ENCODE measurements around the gene EGR1. TPM values are rescaled to one million over a fixed set of nuclear protein-coding genes. Genes with fewer than 3 reads are reported as not detected.
"Not testable (repeated sequence)": the region's sequence is repeated elsewhere in the genome, so short reads cannot be mapped to it uniquely, and the experiment has no call there.

The EGR1 gene
- total RNA-seq, 1 donor from 2014 or later = 12.1 TPM

DNA sequence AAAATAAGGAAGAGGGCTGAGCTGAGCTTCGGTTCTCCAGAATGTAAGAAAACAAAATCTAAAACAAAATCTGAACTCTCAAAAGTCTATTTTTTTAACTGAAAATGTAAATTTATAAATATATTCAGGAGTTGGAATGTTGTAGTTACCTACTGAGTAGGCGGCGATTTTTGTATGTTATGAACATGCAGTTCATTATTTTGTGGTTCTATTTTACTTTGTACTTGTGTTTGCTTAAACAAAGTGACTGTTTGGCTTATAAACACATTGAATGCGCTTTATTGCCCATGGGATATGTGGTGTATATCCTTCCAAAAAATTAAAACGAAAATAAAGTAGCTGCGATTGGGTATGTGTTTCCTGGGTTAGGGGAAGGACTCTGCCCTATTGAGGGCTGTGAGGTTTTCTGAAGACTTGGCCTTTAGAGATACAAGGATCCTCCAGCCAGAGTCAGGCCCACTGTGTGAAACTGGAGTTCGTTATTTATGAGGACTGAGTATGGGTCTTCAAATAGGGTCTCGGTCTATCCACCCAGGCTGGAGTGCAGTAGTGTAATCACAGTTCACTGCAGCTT is 3.8 kb downstream of the EGR1 start:
- DNase-seq (ENCODE audit: low spot score) = no peak
- no peak for ATAC-seq

DNA sequence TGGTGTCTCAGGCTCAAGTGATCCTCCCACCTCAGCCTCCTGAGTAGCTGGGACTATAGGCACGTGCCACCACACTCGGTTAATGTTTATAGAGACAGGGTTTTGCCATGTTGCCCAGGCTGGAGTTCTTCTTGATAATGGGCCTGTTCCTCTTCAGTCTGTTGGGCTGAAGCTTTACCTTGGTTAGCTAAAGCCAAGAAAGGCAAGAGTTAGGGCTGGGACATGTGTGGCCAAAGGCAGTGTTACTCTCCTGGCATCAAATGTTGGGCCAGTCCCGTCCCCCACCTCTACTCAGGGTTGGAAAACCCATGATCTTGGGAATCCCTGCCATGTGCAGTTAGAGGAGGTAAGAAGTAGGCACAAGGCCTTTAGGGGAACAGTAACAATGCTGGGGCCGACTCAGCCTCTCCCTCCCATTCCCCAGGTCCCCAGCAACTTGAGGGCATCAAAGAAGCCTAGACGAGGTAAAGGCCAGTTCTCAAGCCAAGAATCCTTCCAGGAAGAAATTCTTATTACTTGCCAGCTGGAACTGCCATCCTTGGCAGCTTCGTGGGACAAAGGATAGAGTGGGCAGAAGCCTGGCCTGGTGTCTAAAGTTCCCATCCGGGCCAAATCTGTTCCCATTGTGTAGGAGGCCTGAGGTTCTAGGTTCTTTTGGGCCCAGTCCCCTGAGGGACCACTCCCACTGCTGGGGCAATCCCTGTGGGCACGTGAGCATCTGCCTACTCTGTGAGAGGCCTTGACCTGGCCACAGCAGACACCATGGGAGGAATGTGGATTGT is 4.5 kb downstream of the EGR1 start:
- no peak for ATAC-seq
- no peak for DNase-seq (ENCODE audit: low spot score)

DNA sequence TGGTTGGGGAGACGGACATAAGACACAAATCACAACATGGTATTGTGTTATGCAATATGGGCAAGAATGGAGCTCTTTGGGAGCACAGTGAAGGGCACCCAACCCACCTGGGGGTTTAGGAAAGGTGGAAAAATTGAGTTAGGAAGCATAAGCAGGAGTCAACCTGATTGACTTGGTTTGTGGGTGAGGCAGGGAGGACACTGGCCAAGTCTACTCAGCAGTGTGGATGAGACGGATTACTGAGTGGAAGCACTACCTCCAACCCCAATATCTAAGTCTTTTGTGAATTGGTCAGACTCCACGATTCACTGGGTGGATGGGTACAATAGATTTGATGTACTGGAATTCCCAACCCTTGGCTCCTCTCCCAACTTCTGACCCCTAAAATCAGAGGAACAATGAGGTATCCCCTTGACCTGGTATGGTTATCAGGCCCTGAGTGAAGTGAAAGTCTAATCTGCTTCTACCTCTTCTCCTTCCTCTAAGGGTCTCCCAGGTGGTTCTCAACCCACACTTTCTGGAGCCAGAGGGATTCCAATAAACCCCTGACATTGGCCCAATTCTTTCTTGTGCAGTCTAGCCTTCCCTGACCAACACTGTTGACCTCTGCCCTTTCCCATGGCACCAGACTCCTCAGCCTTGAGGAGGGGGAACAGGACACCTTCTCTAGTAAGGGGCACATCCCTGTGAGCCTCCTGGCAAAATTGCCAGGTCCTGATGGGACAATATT is 5.2 kb downstream of the EGR1 start:
- no peak for ATAC-seq

DNA sequence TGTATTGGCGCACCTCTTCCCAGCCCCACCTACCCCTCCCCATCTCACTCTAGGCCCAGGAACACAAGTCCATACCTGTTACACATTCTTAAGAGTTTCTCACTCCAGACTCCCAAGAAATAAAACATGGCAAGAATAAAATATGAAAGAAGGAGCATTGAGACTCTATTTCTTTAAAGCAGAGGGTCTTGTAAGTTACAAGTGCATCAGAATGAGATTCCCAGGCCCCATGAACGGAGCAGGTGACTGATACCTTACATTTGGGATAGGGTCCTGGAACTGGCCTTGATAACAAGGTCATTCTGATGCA is 5.7 kb downstream of the EGR1 start:
- ATAC-seq (no peak), DNase-seq (ENCODE audit: low spot score) (no peak)

More for the DNA sequence above, 5.2 kb downstream of the EGR1 start:
- DNase-seq (ENCODE audit: low spot score) = no peak

DNA sequence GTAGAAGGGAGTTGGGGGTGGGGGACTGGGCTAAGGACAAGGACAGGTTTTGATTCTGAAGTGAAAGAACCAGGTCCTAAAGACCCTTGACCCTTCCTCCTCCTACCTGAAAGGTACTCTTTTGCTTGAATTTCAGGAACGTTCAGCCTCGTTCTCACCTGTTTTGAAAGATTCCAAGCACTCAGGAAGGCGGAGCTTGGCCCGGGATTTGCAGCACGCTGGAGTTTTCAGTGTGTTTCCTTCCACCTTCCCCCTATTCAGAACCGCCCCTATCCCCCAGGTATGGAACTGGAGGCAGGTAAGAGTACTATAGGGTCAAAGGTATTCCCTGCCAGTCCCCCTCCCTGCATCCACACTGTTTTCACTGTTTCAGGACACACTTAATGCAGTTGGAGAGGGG is 7.1 kb downstream of the EGR1 start:
- peak; percentile 46 for ATAC-seq
- DNase-seq (ENCODE audit: low spot score) = no peak

DNA sequence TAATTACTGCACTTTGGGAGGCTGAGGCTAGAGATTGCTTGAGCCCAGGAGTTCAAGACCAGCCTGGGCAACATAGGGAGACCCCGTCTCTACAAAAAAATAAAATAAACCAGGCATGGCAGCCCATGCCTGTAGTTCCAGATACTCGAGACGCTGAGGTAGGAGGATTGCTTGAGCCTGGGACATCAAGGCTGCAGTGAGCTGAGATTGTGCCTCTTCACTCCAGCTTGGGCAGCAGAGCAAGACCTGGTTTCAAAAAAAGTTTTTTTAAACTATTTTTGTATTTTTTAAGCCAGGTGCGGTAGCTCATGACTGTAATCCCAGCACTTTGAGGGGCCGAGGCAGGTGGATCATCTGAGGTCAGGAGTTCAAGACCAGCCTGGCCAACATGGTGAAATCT is 7.9 kb downstream of the EGR1 start:
- ATAC-seq; DNase-seq (ENCODE audit: low spot score): not testable (repeated sequence)

DNA sequence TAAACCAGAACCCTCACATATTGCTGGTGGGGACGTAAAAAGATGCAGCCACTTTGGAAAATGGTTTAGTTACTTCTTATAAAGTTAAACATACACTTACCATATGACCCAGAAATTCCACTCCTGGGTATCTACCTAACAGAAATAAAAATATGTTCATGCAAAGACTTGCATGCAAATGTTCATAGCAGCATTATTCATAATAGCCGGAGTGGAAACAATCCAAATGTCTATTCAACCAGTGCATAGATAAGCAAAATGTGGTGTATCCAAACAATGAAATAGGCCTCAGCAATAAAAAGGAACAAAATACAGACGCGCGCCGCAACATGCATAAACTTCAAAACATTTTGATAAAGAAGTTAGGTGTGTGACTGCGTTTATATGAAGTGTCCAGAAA is 11.6 kb downstream of the EGR1 start:
- ATAC-seq = no peak
- no peak for DNase-seq (ENCODE audit: low spot score)

DNA sequence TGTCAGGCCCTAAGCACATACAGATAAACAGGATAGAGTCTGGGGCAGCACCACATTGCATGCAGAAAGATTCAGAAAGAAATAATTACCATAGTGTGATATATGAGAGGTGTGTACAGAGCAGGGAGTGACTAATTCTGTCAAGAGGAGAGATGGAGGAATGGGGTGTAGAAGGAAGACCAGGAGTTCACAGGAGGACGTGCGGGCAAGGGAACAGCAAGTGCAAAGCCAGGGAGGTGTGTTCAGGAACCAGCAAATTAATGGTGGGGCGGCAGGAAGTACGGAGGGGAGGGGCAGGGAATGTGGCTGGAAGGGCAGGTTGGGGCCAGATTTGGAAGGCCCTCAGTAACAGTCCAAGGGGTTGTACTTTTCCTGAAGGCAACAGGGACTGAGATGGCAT is 17.4 kb downstream of the EGR1 start:
- ATAC-seq = no peak

DNA sequence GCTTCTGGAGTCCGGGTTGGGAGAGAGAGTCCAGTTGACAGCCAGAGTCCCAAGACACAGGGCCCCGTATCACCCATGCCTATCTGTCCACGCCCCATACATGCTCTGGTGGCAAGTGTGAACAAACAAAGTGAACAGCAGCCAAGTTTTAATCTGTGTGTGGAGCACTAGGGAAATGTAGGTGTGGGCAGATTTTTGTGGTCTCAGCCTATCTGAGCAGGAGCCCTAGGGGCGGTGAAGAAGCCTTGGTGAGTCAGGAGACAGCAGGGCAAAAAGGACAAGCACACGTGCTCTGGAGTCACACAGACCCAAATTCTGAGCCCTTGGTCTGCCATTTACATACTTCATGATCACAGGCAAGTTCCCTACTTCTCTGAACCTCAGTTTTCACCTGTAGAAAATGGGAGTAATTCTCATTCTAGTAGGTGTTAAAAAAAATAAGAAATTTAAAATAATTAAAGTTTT is 23.2 kb downstream of the EGR1 start:
- DNase-seq (ENCODE audit: low spot score) (no peak), ATAC-seq (no peak)

More for the DNA sequence above, 17.4 kb downstream of the EGR1 start:
- DNase-seq (ENCODE audit: low spot score) = no peak

DNA sequence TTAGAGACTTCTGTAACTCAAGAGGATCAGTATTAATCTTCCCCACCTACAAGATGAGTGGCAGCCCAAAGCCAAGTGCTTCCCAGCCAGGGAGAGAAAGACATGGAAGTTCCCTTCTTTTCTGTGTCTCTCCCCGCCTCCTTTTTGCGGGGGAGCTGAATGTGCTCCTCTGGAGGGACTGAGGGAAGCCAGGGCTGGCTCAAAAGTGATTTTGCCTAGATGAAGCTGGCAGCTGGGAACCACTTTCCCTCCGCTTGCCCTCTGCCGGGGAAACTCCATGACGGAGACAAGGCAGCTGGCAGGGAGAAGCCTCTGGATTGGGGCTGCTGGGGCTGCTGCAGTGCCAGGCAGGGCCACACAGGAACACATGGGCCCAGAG is 24.4 kb downstream of the EGR1 start:
- DNase-seq (ENCODE audit: low spot score) = no peak

DNA sequence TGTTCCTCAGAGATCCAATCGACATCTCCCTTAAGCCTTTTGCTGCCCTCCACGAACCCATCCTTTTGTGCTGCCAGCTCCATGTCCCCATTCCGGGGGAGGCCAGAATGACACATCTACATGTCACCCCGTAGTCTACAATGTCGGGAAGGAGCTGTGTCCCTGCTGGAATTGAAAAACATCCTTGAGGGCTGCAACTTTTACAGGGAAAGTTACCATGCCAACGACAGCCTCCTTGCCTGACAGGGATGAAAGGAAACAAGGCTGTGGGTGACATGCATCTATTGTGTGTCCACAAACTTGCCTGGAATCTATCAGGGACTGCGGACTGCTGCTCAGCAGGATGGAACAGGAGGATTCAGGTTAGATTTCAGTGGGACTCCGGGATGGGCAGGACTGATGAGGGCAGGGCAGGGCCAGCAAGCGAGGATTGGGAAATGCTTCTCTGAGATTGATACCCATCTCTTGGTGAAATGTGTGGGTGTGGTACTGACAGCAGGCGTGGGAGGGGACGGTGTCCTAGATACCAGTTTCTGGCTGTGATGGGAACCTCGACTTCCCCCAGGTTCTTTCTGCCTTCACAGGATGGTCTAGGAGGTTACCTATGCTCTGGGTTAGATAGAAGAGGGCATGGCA is 25.5 kb downstream of the EGR1 start:
- DNase-seq (ENCODE audit: low spot score) = no peak
- ATAC-seq = no peak

More for the DNA sequence above, 24.4 kb downstream of the EGR1 start:
- ATAC-seq = no peak

DNA sequence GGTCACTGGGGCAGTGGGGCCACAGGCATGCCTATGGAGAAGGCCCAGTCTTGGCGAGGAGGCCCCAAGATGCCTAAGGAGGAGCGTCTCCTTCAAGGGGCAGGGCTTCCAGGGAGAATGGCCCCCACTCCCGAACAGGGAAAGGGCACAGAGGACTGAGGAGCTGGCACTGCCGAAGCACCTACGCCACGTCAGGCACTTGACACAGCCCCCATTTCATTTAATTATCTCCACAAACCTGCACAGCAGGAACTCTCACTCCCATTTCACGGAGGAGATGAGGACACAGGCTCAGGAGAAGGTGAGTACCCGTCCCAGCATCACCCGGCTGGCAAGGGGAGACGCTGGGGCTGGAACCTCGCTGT is 26.0 kb downstream of the EGR1 start:
- ATAC-seq (no peak), DNase-seq (ENCODE audit: low spot score) (no peak)

DNA sequence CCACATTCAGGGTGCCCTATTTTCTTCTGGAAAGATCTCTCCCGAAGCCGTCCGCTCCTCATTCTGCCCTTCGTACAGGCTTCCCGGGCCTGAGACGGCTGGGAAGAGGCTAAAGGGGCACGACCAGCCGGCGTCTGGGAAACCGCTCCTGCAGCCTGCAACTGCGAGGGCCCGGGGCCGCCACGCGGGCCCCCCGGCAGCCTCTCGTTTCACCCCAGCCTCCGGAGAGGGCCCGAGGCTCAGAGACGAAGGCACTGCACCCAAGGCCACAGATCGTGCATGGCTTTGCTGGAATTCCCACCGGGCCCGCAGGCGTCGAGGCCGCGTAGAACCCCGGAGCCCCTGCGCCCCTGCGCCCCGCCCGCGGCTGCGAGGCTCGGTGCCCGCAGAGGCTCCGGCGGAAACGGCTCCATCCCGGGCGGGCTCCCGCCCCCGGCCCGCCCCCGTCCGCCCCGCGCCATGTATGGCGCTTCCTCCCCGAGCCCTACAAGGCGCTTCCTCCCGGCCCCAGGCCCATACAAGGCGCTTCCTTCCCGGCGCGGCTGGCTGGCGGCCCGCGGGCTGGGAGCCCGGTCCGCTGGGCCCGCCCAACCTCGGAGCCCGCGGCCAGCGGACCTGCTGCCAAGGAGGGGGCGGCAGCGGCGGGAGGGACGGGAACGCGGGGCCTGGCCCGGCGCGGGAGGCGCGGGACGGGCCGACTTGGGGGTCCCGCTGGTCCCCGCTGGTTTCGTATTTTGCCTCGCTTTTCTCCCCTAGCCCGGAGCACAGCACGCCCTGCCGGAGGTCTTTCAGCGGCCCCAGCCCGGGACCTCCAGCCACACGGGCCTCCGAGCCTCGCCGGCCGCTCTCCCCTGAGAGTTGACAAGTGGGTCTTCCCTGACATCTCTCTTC is 26.6 kb downstream of the EGR1 start:
- ATAC-seq (peak; percentile 80), DNase-seq (ENCODE audit: low spot score) (peak; percentile 96)

DNA sequence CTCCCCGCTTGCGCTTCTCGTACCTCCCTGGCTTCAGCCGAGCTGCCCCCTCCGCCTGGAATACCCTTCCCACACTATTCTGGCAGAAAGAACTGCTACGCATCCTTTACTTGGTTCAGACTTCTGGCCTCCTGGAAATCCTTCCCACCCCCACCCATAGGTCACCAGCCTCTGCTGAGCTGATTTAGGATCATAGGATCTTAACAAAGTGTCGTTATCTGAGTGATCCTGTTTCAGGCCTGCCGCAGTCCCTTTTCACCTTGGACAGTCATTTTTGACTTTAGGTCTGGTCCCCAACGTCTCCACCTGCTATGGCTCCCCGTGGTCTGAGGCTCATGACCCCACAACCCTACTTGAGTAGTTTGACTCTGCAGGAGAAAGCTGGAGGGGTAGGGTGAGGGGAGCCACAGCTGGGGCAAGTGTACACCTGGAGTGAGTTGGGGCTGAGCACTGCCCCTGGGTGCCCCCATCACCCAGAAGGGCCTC is 27.3 kb downstream of the EGR1 start:
- ATAC-seq (peak; percentile 22), DNase-seq (ENCODE audit: low spot score) (no peak)

DNA sequence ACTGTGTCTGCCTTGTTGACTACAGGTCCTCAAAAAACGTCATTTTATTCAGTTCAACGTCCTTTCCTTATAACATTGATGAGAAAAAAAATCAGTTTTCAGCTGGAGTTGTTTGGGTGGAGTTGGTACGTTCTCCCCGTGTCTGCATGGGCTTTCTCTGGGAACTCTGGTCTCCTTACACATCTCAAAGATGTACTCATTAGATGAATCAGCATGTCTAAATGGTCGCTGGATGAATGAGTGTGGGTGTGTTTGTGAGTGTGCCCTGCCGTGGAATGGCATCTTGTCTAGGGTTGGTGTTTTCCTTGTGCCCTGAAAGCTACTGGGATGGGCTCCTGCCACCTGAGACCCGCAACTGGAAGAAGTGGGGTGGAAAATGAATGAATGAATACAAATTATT is 30.1 kb downstream of the EGR1 start:
- no peak for DNase-seq (ENCODE audit: low spot score)
- ATAC-seq = no peak

DNA sequence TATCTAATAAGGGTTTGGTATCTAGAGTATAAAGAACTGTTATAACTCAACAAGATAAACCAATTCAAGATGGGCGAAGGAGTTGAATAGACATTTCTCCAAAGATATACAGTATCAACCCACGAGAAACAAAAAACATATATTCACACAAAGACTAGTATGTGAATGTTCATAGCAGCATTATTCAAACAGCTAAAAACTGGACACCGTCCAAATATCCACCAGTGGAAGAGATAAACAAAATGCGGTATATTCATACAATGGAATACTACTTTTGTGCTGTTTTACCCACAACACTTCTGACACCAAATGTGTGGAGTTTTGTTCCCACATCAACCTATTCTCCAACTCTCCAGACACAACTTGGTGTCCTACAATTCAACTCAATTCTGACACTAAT is 33.1 kb downstream of the EGR1 start:
- DNase-seq (ENCODE audit: low spot score) (no peak), ATAC-seq (no peak)

DNA sequence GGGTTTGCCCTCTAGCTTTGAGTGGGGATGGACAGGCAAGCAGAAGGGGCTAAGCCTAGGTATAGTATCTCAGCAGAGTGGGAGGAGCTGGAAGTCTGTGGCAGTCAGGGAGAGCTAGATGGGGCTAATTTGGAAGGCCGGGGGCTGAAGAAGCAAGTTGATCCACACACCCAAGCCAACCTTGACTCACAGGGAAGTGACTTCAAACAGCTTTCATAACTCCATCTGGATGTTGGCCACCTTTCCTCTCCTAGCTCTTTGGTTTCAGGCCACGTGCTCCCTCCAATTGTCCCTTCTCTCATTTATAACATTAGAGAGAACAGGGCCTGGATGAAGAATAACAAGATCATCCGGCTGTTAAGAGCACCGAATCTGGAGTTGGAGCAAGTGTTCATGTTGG is 36.8 kb downstream of the EGR1 start:
- ATAC-seq (peak; percentile 35), DNase-seq (ENCODE audit: low spot score) (peak; percentile 56)

DNA sequence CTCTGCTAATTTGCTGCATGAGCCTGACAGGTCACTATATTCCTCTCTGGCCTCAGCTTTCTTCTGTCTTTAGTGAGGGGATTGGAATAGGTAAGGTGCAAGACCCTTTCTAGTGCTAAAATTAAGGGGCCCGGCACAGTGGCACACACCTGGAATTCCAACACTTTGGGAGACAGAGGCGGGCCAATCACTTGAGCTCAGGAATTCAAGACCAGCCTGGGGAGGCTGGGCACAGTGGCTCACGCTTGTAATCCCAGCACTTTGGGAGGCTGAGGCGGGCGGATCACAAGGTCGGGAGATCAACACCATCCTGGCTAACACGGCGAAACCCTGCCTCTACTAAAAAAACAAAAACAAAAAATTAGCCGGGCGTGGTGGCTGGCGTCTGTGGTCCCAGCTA is 37.2 kb downstream of the EGR1 start:
- DNase-seq (ENCODE audit: low spot score) = no peak

DNA sequence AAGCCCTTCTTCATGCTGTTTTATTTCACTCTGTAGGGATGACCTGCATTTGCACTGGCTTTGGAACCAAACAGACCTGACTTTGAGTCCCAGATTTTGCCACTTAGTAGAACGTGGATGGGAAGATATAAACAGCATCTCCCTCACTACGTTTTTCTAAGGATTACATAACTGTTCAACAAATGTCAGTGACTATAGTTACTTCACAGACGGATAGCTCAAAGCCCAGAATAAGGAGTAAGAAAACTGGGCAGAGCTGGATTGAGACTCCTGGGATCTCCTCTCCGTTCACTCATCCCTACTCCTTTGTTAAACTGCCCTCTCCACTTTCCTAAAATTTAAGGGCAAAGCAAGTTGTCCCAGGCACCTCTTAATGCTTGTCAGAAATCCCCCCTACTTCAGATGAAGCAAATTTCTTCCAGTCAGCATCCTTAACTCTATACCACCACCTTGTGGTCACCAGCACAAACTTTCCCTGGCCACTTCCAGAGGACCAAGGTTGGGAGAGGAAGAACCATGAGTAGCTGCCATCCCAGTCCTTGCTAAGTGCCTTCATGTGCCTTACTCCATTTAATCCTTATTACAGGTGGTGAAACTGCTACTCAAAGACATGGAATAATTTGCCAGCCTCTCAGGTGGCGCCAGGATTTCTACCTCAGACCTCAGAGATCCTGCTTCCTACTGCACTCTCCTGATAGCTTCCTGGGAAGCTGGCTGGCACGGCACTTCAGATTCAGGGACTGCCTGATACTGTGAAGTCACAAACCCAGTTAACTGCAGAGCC is 38.4 kb downstream of the EGR1 start:
- peak; percentile 74 for ATAC-seq
- DNase-seq (ENCODE audit: low spot score) = no peak

More for the DNA sequence above, 37.2 kb downstream of the EGR1 start:
- no peak for ATAC-seq

DNA sequence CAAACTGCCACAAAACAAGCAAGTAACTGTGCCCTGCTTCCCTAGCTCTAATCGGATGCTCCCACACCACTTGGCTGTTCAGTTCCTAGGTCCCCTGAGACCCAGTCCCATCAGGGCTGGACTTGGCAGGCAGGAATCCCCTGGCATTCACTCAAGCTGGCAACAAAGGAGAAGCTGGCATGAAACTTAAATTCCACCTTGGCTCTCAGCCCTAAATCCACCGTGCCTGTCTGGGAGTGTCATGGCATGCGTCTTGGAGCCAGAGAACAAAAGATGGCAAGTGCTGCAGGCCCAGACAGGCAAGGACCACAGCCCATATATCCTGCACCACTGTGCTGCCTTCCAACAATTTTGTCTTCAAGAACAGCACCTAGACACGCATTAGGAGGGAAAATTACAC is 39.5 kb downstream of the EGR1 start:
- ATAC-seq (peak; percentile 43), DNase-seq (ENCODE audit: low spot score) (peak; percentile 81)
